DND-41 (cell line): ENCODE results near the gene ITGA11.

ENCODE experiments used
- ATAC-seq: fragments of 200-7000 bp; cut with Tn5 transposase; 3 replicates; pipeline ENCODE4 v1.9.1; 2021; ENCODE audit warnings: low read depth; ENCODE audit not compliant: insufficient read depth
- DNase-seq: peaks from one replicate; pipeline ENCODE4 v3.0.0-alpha.2; 2020
- H2AFZ ChIP-seq: 2 replicates; pipeline ENCODE4 v1.6.0; 2012; ENCODE audit warnings: low read depth, low read length
- H3K27ac ChIP-seq: 2 replicates; pipeline ENCODE4 v1.5.1; 2012; ENCODE audit warnings: low read length, inconsistent platforms
- H3K27me3 ChIP-seq: fragments of 200-600 bp; sonication (generic); 2 replicates; pipeline ENCODE4 v1.6.0; 2012; ENCODE audit warnings: low read length, mild to moderate bottlenecking, inconsistent platforms; ENCODE audit not compliant: insufficient read depth, poor library complexity
- H3K36me3 ChIP-seq: 2 replicates; pipeline ENCODE4 v1.5.1; 2012; ENCODE audit warnings: low read length, inconsistent platforms; ENCODE audit not compliant: insufficient read depth
- H3K4me1 ChIP-seq: 2 replicates; pipeline ENCODE4 v1.5.1; 2012; ENCODE audit warnings: mild to moderate bottlenecking, low read length; ENCODE audit not compliant: insufficient read depth
- H3K4me2 ChIP-seq: 2 replicates; pipeline ENCODE4 v1.6.0; 2012; ENCODE audit warnings: mild to moderate bottlenecking, moderate library complexity, low read length, inconsistent platforms; ENCODE audit not compliant: insufficient read depth
- H3K4me3 ChIP-seq, 2 experiments: fragments of 200-600 bp in 1 of 2; shearing (Covaris generic) in 1 of 2; 2 replicates each; pipeline ENCODE4 v1.5.1; 2012 to 2016; ENCODE audit warnings: inconsistent platforms in 2 of 2, low read length in 2 of 2, mild to moderate bottlenecking in 2 of 2, low read depth in 1 of 2, moderate library complexity in 1 of 2
- H3K79me2 ChIP-seq: 2 replicates; pipeline ENCODE4 v1.6.0; 2012; ENCODE audit warnings: low read length, inconsistent platforms; ENCODE audit not compliant: insufficient read depth
- H3K9ac ChIP-seq: 2 replicates; pipeline ENCODE4 v1.6.0; 2012; ENCODE audit warnings: low read depth, mild to moderate bottlenecking, inconsistent platforms, low read length, moderate library complexity
- H3K9me3 ChIP-seq: 2 replicates; pipeline ENCODE4 v1.5.1; 2012; ENCODE audit warnings: low read length, moderate library complexity, mild to moderate bottlenecking, inconsistent platforms; ENCODE audit not compliant: insufficient read depth, severe bottlenecking
- H4K20me1 ChIP-seq: 2 replicates; pipeline ENCODE4 v1.6.0; 2012; ENCODE audit warnings: low read length; ENCODE audit not compliant: insufficient read depth
- EZH2 ChIP-seq: IDR thresholded peaks from 3 replicates; pipeline ENCODE4 v1.6.1; 2012; ENCODE audit warnings: borderline replicate concordance, low read depth, mild to moderate bottlenecking, moderate library complexity, low read length, inconsistent platforms; ENCODE audit not compliant: severe bottlenecking
- TF ChIP-seq, protein P1 (sequence below): IDR thresholded peaks from 2 replicates; pipeline ENCODE4 v1.5.1; 2012; ENCODE audit warnings: borderline replicate concordance, low read length, moderate library complexity, mild to moderate bottlenecking; ENCODE audit not compliant: poor library complexity, severe bottlenecking; ENCODE audit errors: extremely low read depth

Gene ITGA11

DNA sequence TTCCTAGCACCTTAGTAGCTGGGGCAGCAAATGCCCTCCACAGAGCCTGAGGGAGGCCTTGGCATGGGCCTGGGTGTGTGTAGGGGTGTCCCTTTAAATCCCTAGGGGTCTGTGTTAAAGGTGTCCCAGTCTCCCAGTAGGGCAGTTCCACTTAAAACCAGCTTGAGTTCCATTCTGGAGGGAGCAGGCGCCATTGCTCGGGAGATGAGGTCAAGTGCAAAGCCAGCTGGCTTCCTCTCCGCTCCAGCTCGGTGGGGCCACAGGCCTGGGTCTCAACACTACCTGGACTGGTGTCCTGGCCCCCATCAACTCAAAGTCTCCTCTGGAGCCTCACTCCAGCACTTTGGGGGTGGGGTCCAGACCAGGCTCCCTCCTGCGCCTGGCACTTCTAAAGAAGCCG, 129.2 kb downstream of the ITGA11 start:
- ATAC-seq, result no peak
- no peak overlapping the region for H3K4me2 ChIP-seq
- H3K4me3 ChIP-seq, result no peak overlapping the region
- no peak for TF ChIP-seq EZH2
- TF ChIP-seq, protein P1, sequence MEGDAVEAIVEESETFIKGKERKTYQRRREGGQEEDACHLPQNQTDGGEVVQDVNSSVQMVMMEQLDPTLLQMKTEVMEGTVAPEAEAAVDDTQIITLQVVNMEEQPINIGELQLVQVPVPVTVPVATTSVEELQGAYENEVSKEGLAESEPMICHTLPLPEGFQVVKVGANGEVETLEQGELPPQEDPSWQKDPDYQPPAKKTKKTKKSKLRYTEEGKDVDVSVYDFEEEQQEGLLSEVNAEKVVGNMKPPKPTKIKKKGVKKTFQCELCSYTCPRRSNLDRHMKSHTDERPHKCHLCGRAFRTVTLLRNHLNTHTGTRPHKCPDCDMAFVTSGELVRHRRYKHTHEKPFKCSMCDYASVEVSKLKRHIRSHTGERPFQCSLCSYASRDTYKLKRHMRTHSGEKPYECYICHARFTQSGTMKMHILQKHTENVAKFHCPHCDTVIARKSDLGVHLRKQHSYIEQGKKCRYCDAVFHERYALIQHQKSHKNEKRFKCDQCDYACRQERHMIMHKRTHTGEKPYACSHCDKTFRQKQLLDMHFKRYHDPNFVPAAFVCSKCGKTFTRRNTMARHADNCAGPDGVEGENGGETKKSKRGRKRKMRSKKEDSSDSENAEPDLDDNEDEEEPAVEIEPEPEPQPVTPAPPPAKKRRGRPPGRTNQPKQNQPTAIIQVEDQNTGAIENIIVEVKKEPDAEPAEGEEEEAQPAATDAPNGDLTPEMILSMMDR, result no peak
- peaks cover 19% of the 10 kb centered on the region for H3K4me1 ChIP-seq
- H3K27me3 ChIP-seq, result no peaks in the 10 kb centered on the region
- no peak overlapping the region for H3K9ac ChIP-seq
- no peak for DNase-seq
- H3K79me2 ChIP-seq, result no peaks in the 10 kb centered on the region
- H3K27ac ChIP-seq, result no peak overlapping the region
- H2AFZ ChIP-seq, result no peak overlapping the region
- no peaks in the 10 kb centered on the region for H4K20me1 ChIP-seq
- H3K9me3 ChIP-seq, result no peaks in the 10 kb centered on the region
- H3K36me3 ChIP-seq, result no peaks in the 10 kb centered on the region

DNA sequence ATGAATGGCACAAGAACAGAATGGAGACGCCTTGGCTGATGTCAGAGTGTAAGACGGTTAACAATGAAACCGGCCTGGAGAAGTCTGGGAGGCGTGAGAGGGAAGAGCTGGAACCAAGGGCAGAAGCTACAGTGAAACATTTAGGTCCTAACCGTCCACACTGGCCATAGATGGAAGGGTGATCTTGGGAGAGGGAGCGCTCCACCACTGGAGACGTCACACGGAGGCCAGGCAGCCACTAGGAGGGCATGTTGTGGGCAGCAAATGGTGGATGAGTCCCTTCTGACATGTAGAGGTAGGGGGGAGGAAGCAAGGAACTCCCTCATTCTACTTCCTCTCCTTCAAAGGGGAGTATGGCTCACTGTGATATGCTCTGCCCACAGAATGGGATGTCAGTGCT, 130.7 kb downstream of the ITGA11 start:
- DNase-seq (no peak), ATAC-seq (no peak)
- H3K4me1 ChIP-seq, result peaks cover 21% of the 10 kb centered on the region
- TF ChIP-seq, protein P1, result no peak
- no peak for TF ChIP-seq EZH2
- H3K79me2 ChIP-seq, result no peaks in the 10 kb centered on the region
- H3K9ac ChIP-seq, result no peak overlapping the region
- no peak overlapping the region for H3K4me2 ChIP-seq
- H4K20me1 ChIP-seq, result no peaks in the 10 kb centered on the region
- H3K9me3 ChIP-seq, result no peaks in the 10 kb centered on the region
- H3K27me3 ChIP-seq, result no peaks in the 10 kb centered on the region
- H2AFZ ChIP-seq, result no peak overlapping the region
- no peak overlapping the region for H3K4me3 ChIP-seq
- no peak overlapping the region for H3K27ac ChIP-seq
- no peaks in the 10 kb centered on the region for H3K36me3 ChIP-seq

DNA sequence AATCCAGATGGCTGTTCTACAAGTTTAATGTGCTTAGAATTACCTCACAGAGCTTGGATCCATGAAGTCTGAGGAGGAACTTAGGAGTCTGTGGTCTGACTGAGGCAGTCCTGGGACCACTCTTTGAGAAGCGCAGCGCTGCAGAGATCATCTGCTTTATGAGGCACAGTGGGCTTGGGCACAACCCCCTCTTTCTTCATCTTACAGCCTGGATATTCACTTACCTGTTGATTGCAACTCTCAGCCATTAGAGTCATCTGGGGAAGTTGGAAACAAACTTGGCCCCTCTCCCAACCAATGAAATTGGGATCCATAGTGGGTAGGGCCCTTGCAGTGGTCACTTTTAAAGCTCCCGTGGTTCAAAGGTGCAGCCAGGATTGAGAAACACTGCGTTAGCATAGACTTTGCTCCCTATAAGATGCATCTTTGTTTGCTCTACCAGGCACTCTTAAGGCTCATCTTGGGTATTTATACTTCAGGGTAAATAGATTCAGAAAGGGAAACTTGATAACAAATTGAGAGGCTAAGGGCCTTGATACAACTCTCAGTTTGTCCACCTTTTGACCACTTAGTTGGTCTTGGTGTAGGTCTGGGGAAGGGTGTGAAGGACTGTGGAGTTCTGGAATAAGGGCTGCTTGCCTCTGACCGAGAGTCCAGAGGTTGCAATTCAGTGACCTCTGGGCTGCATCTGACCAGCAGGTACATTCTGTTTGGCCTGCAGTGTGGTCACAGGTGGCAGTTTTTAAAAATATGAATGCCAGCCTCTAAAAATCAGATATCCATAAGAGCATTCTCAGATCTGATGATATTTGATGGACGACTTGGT, 131.6 kb downstream of the ITGA11 start:
- TF ChIP-seq EZH2, result no peak
- TF ChIP-seq, protein P1, result no peak
- Histone ChIP-seq H3K9me3 (no peaks in the 10 kb centered on the region), H3K4me2 (no peak overlapping the region), H3K4me3 (no peak overlapping the region), H3K27ac (no peak overlapping the region), H3K9ac (no peak overlapping the region), H4K20me1 (no peaks in the 10 kb centered on the region), H3K27me3 (no peaks in the 10 kb centered on the region), H3K36me3 (no peaks in the 10 kb centered on the region), H2AFZ (no peak overlapping the region), H3K4me1 (peaks cover 21% of the 10 kb centered on the region), H3K79me2 (no peaks in the 10 kb centered on the region)
- ATAC-seq, result no peak
- DNase-seq, result no peak
